ENCODE results near the gene RBM33.

DNA sequence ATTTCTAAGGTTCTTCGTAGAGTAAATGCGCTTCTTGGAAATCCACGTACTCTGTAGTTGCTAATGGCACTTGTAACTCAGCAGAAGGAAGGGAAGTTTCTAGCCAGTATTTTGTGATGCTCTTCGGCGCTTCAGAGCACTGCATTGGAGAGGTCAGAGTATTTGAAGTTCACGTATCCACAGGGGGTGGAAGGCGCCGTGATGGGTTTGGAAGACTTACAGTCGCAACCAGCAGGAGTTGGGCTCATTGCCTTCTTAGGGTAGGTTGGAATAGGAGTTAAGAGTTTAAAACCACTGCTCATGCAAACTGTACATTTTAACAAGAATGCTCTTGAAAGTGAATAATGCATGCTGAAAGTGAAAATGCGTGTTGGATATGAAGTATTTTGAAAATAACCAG lies 118.7 kb downstream of the RBM33 start:
- TF ChIP-seq CTCF (IDR thresholded peaks at IDR 0.05; ENCODE audit: low read length) (no peak), EZH2 (IDR thresholded peaks at IDR 0.05; ENCODE audit: borderline replicate concordance, low read length) (no peak)
